Fibroblast of lung (primary cell): ENCODE results near the gene CLSTN2. TPM values are rescaled to one million over a fixed set of nuclear protein-coding genes. Genes with fewer than 3 reads are reported as not detected.

Experiments used
- DNase-seq, 2 donors: peaks; one replicate each; pipeline versions ENCODE4 v3.0.0 to v3.0.0-alpha.2; 2010; ENCODE audit warnings: low read depth in 2 of 2
- H2AFZ ChIP-seq: 2 replicates; pipeline ENCODE4 v1.5.1; 2012; ENCODE audit warnings: low read length, control low read depth, inconsistent platforms
- H3K27ac ChIP-seq: 2 replicates; pipeline ENCODE4 v1.5.1; 2011; ENCODE audit warnings: low read length, control low read depth; ENCODE audit not compliant: insufficient read depth
- H3K27me3 ChIP-seq: 2 replicates; pipeline ENCODE4 v1.5.1; 2011; ENCODE audit warnings: mild to moderate bottlenecking, low read length; ENCODE audit not compliant: control insufficient read depth, insufficient read depth
- H3K36me3 ChIP-seq: 2 replicates; pipeline ENCODE4 v1.5.1; 2011; ENCODE audit warnings: low read length; ENCODE audit not compliant: control insufficient read depth, insufficient read depth
- H3K4me1 ChIP-seq: 2 replicates; pipeline ENCODE4 v1.5.1; 2011; ENCODE audit warnings: low read length; ENCODE audit not compliant: control insufficient read depth, insufficient read depth; ENCODE audit errors: extremely low read depth
- H3K4me2 ChIP-seq: 2 replicates; pipeline ENCODE4 v1.5.1; 2011; ENCODE audit warnings: low read length, control low read depth; ENCODE audit not compliant: insufficient read depth; ENCODE audit errors: extremely low read depth
- H3K4me3 ChIP-seq, 4 experiments: fragments of 200-600 bp in 1 of 4; sonication (generic) in 1 of 4; replicated peaks in 1 of 4; 2 replicates each; pipeline ENCODE4 v1.5.1; 2011 to 2016; ENCODE audit warnings: low read length in 4 of 4, low read depth in 3 of 4, mild to moderate bottlenecking in 3 of 4, control low read depth in 2 of 4, inconsistent platforms in 1 of 4, mixed read lengths in 1 of 4; ENCODE audit not compliant: insufficient read depth in 1 of 4; ENCODE audit errors: control extremely low read depth in 1 of 4
- H3K79me2 ChIP-seq: 2 replicates; pipeline ENCODE4 v1.5.1; 2012; ENCODE audit warnings: mild to moderate bottlenecking, low read length, inconsistent platforms; ENCODE audit not compliant: control insufficient read depth, insufficient read depth
- H3K9ac ChIP-seq: 2 replicates; pipeline ENCODE4 v1.5.1; 2011; ENCODE audit warnings: mild to moderate bottlenecking, low read length, control low read depth; ENCODE audit not compliant: insufficient read depth
- H3K9me3 ChIP-seq: 2 replicates; pipeline ENCODE4 v1.5.1; 2012; ENCODE audit warnings: low read depth, low read length; ENCODE audit not compliant: control insufficient read depth, insufficient read depth
- H4K20me1 ChIP-seq: 2 replicates; pipeline ENCODE4 v1.5.1; 2011; ENCODE audit warnings: low read length; ENCODE audit not compliant: control insufficient read depth, insufficient read depth; ENCODE audit errors: extremely low read depth
- EZH2 ChIP-seq: IDR thresholded peaks from 2 replicates; pipeline ENCODE4 v1.5.1; 2012; ENCODE audit warnings: low read length, control low read depth, mild to moderate bottlenecking; ENCODE audit errors: missing control alignments
- polyA plus RNA-seq, 2 donors: library from polyadenylated mRNA; depleted of rRNA in 1 of 2; stranded (reverse) in 1 of 2; unstranded in 1 of 2; fragments of >200 nt; gene quantifications; 2 replicates each; pipeline ENCODE4 v1.2.1, GENCODE V29; 2011 to 2012; ENCODE audit warnings: missing spikeins in 1 of 2
- total RNA-seq: library from RNA; depleted of rRNA; stranded (reverse); fragments of >200 nt; gene quantifications from 2 replicates; pipeline ENCODE4 v1.2.1, GENCODE V29; 2014
- TF ChIP-seq, protein P1 (sequence below), 2 donors: IDR thresholded peaks in 1 of 2; conservative IDR thresholded peaks in 1 of 2; 1 replicate in 1 of 2; 2 replicates in 1 of 2; pipeline ENCODE4 v1.5.1; 2011 to 2012; ENCODE audit warnings: low read length in 2 of 2, control low read depth in 1 of 2, inconsistent platforms in 1 of 2, low read depth in 1 of 2, mild to moderate bottlenecking in 1 of 2

CLSTN2 gene
- total and polyA plus RNA-seq, 2 donors (not counting 1 experiment from before 2014, with no cell fraction given), result under 0.01 to 1.3 TPM

DNA sequence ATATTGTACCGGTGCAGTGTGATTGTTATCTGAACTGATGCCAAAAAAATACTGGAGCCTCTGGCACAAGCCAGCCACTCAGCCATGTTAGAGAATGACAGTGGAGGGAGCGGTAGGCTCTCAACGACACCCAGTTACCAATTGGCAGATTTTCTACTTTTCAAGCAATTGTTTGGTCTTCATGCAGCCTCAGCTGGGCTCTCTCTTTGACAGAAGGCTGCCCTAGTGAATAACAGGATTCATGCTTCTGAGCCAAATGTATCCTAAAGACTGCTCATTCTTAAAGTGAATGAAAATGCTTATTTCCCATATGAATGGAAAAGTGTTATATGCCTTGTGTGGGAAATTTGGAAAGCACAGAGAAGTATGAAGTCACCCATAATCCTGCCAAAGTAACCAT is 481.7 kb downstream of the CLSTN2 start:
- Histone ChIP-seq H3K4me3 (no peak overlapping the region), H3K36me3 (no peaks in the 10 kb centered on the region), H3K9ac (no peak overlapping the region), H3K27ac (no peak overlapping the region), H4K20me1 (no peaks in the 10 kb centered on the region), H3K79me2 (no peaks in the 10 kb centered on the region), H3K4me2 (no peak overlapping the region), H2AFZ (no peak overlapping the region), H3K4me1 (no peaks in the 10 kb centered on the region), H3K9me3 (no peaks in the 10 kb centered on the region), H3K27me3 (no peaks in the 10 kb centered on the region)
- TF ChIP-seq, protein P1, sequence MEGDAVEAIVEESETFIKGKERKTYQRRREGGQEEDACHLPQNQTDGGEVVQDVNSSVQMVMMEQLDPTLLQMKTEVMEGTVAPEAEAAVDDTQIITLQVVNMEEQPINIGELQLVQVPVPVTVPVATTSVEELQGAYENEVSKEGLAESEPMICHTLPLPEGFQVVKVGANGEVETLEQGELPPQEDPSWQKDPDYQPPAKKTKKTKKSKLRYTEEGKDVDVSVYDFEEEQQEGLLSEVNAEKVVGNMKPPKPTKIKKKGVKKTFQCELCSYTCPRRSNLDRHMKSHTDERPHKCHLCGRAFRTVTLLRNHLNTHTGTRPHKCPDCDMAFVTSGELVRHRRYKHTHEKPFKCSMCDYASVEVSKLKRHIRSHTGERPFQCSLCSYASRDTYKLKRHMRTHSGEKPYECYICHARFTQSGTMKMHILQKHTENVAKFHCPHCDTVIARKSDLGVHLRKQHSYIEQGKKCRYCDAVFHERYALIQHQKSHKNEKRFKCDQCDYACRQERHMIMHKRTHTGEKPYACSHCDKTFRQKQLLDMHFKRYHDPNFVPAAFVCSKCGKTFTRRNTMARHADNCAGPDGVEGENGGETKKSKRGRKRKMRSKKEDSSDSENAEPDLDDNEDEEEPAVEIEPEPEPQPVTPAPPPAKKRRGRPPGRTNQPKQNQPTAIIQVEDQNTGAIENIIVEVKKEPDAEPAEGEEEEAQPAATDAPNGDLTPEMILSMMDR (conservative IDR thresholded peaks at IDR 0.05 in 1 of 2, IDR thresholded peaks at IDR 0.05 in 1 of 2; ENCODE audit: low read depth in 1 of 2, low read length in 2 of 2), result no peak
- TF ChIP-seq EZH2, result no peak
- no peak for DNase-seq

DNA sequence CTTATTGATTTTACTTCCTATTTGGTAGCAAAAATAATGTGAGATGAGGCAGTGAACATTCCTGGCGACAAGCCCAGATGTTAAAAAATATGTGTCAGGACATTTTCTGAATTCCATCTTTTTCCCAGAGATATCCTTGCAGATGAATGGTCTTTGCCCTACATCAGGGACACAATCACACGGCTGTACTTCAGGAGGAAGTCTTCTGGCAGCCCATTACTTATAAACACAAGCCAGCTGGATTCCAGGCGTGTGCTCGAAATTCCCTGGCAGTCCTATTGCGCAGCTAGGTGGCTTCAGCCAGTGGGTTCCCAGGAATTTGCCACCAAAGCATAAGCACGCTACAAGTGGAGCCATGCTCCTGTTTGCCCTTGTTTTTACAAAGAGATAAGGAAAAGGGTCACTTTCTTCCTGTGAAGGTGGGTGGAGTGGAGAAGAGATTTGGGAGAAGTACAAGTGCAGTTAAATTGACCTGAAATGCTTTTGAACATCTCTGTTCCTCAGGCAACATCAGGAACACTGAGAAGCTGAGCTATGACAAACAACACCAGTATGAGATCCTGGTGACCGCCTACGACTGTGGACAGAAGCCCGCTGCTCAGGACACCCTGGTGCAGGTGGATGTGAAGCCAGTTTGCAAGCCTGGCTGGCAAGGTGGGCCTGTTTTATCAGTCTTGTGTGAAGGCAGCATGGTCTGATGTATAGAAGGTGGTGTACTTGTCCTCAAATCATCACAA is 485.8 kb downstream of the CLSTN2 start:
- no peak overlapping the region for H3K27ac ChIP-seq
- DNase-seq, result peak; percentile 48 to 86
- H3K4me2 ChIP-seq, result no peak overlapping the region
- no peak overlapping the region for H3K9ac ChIP-seq
- H3K27me3 ChIP-seq, result no peaks in the 10 kb centered on the region
- H3K36me3 ChIP-seq, result no peaks in the 10 kb centered on the region
- no peak overlapping the region for H3K4me3 ChIP-seq
- no peaks in the 10 kb centered on the region for H3K4me1 ChIP-seq
- no peak for TF ChIP-seq EZH2
- TF ChIP-seq, protein P1 (conservative IDR thresholded peaks at IDR 0.05 in 1 of 2, IDR thresholded peaks at IDR 0.05 in 1 of 2; ENCODE audit: low read depth in 1 of 2, low read length in 2 of 2), result no peak
- H2AFZ ChIP-seq, result no peak overlapping the region
- no peaks in the 10 kb centered on the region for H3K79me2 ChIP-seq
- no peaks in the 10 kb centered on the region for H4K20me1 ChIP-seq
- no peaks in the 10 kb centered on the region for H3K9me3 ChIP-seq

DNA sequence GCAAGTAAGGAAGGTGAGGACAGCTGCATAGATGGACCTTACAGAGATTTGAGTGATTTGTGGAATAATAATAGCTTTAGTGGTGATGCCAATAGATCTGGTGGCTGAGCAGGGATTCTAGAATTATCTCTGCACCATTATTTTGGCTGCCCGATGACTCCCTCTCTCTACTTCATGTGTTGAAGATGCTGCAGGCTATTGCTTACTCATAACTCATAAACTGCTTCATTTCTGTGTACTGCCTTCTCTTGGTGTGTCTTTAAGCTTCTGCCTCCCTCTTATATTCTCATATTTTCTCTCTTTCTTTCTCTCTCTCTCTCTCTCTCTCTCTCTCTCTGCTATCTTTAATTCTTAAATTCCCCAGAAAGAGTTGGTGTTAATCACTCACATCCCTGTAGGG is 486.9 kb downstream of the CLSTN2 start:
- no peaks in the 10 kb centered on the region for H4K20me1 ChIP-seq
- no peak overlapping the region for H3K9ac ChIP-seq
- no peaks in the 10 kb centered on the region for H3K36me3 ChIP-seq
- no peaks in the 10 kb centered on the region for H3K27me3 ChIP-seq
- TF ChIP-seq EZH2, result no peak
- TF ChIP-seq, protein P1 (conservative IDR thresholded peaks at IDR 0.05 in 1 of 2, IDR thresholded peaks at IDR 0.05 in 1 of 2; ENCODE audit: low read depth in 1 of 2, low read length in 2 of 2), result no peak
- no peak for DNase-seq
- no peaks in the 10 kb centered on the region for H3K4me1 ChIP-seq
- H3K4me3 ChIP-seq, result no peak overlapping the region
- H3K9me3 ChIP-seq, result no peaks in the 10 kb centered on the region
- no peaks in the 10 kb centered on the region for H3K79me2 ChIP-seq
- no peak overlapping the region for H2AFZ ChIP-seq
- no peak overlapping the region for H3K4me2 ChIP-seq
- H3K27ac ChIP-seq, result no peak overlapping the region
